MM.1S (cell line): Measurements from ENCODE around the gene SLC36A1.

Experiments
- DNase-seq: peaks from one replicate; pipeline ENCODE4 v3.0.0-alpha.2; 2015
- H2AFZ ChIP-seq: fragments of 300-600 bp; sonication (generic); 2 replicates; pipeline ENCODE4 v1.6.0; 2016; ENCODE audit warnings: antibody characterized with exemption, low read length
- H3F3A ChIP-seq: fragments of 300-600 bp; sonication (generic); 2 replicates; pipeline ENCODE4 v1.6.1; 2016; ENCODE audit warnings: mild to moderate bottlenecking, antibody characterized with exemption, low read length, moderate library complexity, mixed read lengths; ENCODE audit not compliant: insufficient read depth
- H3K27ac ChIP-seq: fragments of 300-600 bp; sonication (generic); 2 replicates; pipeline ENCODE4 v1.5.1; 2016; ENCODE audit warnings: mild to moderate bottlenecking, low read length
- H3K27me3 ChIP-seq: fragments of 300-600 bp; sonication (generic); replicated peaks from 2 replicates; pipeline ENCODE4 v1.6.0; 2016; ENCODE audit warnings: low read length; ENCODE audit not compliant: insufficient read depth
- H3K36me3 ChIP-seq: fragments of 300-600 bp; sonication (generic); replicated peaks from 2 replicates; pipeline ENCODE4 v1.6.1; 2016; ENCODE audit warnings: mild to moderate bottlenecking, low read length, mixed read lengths; ENCODE audit not compliant: insufficient read depth
- H3K4me1 ChIP-seq: fragments of 300-600 bp; sonication (generic); 2 replicates; pipeline ENCODE4 v1.6.1; 2016; ENCODE audit warnings: low read length, mixed read lengths
- H3K4me2 ChIP-seq: fragments of 300-600 bp; sonication (generic); 2 replicates; pipeline ENCODE4 v1.6.0; 2016; ENCODE audit warnings: low read depth, low read length
- H3K4me3 ChIP-seq: fragments of 300-600 bp; sonication (generic); 2 replicates; pipeline ENCODE4 v1.5.1; 2016; ENCODE audit warnings: low read length, mixed read lengths
- H3K79me2 ChIP-seq: fragments of 300-600 bp; sonication (generic); 2 replicates; pipeline ENCODE4 v1.6.1; 2016; ENCODE audit warnings: mixed run types, low read length, mixed read lengths
- H3K9ac ChIP-seq: fragments of 300-600 bp; sonication (generic); 2 replicates; pipeline ENCODE4 v1.6.1; 2016; ENCODE audit warnings: low read length, mixed read lengths
- H3K9me2 ChIP-seq: fragments of 300-600 bp; sonication (generic); replicated peaks from 2 replicates; pipeline ENCODE4 v1.6.1; 2016; ENCODE audit warnings: mild to moderate bottlenecking, low read length, mixed read lengths; ENCODE audit not compliant: insufficient read depth
- H3K9me3 ChIP-seq: fragments of 300-600 bp; sonication (generic); replicated peaks from 2 replicates; pipeline ENCODE4 v1.6.1; 2016; ENCODE audit warnings: mild to moderate bottlenecking, low read length, mixed read lengths; ENCODE audit not compliant: insufficient read depth
- H4K20me1 ChIP-seq: fragments of 300-600 bp; sonication (generic); 2 replicates; pipeline ENCODE4 v1.6.1; 2016; ENCODE audit warnings: mild to moderate bottlenecking, low read length, moderate library complexity, mixed read lengths; ENCODE audit not compliant: insufficient read depth
- EZH2 ChIP-seq: fragments of 300-600 bp; sonication (generic); optimal IDR thresholded peaks from 2 replicates; pipeline ENCODE3; 2017; ENCODE audit warnings: low read depth, mild to moderate bottlenecking, antibody characterized with exemption, low read length, mixed read lengths
- EZH2phosphoT487 ChIP-seq: fragments of 300-600 bp; sonication (generic); IDR thresholded peaks from 2 replicates; pipeline ENCODE4 v1.6.1; 2018; ENCODE audit warnings: antibody characterized with exemption, low read length
- TF ChIP-seq, protein P1 (sequence below): fragments of 300-600 bp; sonication (generic); IDR thresholded peaks from 2 replicates; pipeline ENCODE4 v1.5.1; 2016; ENCODE audit warnings: antibody characterized with exemption, low read length, mixed read lengths

Gene SLC36A1

DNA sequence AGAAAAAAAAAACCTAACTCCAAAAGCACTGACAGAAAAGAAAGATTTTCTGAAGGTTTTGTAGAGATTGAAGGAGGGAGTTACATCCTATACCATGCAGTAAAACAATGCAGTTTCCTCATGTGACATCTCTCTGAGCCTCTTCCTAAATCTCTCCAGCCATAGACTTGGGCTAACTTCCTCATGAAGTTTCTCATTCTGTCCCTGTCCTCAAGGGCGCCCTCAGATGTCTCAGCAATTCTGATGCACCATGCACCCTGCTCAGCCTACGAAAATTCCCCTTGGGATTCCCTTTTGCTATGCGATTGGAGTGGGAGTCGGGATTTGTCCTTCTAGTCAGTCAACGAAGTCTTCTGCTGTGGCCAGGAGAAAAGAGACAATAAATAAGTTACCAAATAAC lies 74.8 kb downstream of the SLC36A1 start:
- TF ChIP-seq EZH2 (no peak), EZH2phosphoT487 (no peak)
- TF ChIP-seq, protein P1, sequence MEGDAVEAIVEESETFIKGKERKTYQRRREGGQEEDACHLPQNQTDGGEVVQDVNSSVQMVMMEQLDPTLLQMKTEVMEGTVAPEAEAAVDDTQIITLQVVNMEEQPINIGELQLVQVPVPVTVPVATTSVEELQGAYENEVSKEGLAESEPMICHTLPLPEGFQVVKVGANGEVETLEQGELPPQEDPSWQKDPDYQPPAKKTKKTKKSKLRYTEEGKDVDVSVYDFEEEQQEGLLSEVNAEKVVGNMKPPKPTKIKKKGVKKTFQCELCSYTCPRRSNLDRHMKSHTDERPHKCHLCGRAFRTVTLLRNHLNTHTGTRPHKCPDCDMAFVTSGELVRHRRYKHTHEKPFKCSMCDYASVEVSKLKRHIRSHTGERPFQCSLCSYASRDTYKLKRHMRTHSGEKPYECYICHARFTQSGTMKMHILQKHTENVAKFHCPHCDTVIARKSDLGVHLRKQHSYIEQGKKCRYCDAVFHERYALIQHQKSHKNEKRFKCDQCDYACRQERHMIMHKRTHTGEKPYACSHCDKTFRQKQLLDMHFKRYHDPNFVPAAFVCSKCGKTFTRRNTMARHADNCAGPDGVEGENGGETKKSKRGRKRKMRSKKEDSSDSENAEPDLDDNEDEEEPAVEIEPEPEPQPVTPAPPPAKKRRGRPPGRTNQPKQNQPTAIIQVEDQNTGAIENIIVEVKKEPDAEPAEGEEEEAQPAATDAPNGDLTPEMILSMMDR = no peak
- H3F3A ChIP-seq = no peaks in the 10 kb centered on the region
- no peaks in the 10 kb centered on the region for H3K36me3 ChIP-seq
- no peak overlapping the region for H2AFZ ChIP-seq
- H3K4me2 ChIP-seq = no peak overlapping the region
- H3K4me1 ChIP-seq = no peaks in the 10 kb centered on the region
- no peak for DNase-seq
- H3K9me3 ChIP-seq = no peaks in the 10 kb centered on the region
- H3K9me2 ChIP-seq = no peaks in the 10 kb centered on the region
- no peak overlapping the region for H3K27ac ChIP-seq
- no peaks in the 10 kb centered on the region for H3K27me3 ChIP-seq
- H3K9ac ChIP-seq = no peak overlapping the region
- no peak overlapping the region for H3K4me3 ChIP-seq
- no peaks in the 10 kb centered on the region for H4K20me1 ChIP-seq
- H3K79me2 ChIP-seq = no peaks in the 10 kb centered on the region

DNA sequence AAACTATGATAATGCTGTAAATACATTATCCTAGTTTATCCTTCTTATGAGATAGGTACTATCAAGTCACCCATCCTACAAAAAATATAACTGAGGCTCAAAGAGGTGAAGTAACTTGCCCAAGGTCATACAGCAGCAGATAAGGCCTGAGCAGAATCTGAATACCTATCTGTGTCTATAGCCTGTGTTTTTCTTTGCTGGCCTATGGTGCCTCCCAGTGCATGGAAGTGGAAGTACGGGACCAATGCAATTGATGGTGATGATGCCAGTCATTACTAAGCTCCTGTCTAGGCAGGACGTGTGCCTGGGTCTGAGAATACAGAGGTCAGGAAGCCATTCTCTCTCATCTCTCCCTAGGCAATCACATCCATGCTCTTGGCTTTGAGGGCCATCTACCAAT lies 75.9 kb downstream of the SLC36A1 start:
- Histone ChIP-seq H3K79me2 (no peaks in the 10 kb centered on the region), H3F3A (no peaks in the 10 kb centered on the region), H4K20me1 (no peaks in the 10 kb centered on the region), H3K4me2 (no peak overlapping the region), H3K4me1 (no peaks in the 10 kb centered on the region), H2AFZ (no peak overlapping the region), H3K27ac (no peak overlapping the region), H3K36me3 (no peaks in the 10 kb centered on the region), H3K4me3 (no peak overlapping the region), H3K27me3 (no peaks in the 10 kb centered on the region), H3K9me2 (no peaks in the 10 kb centered on the region), H3K9ac (no peak overlapping the region), H3K9me3 (no peaks in the 10 kb centered on the region)
- peak; percentile 41 for DNase-seq
- TF ChIP-seq, protein P1 = peak; percentile 54
- no peak for TF ChIP-seq EZH2

DNA sequence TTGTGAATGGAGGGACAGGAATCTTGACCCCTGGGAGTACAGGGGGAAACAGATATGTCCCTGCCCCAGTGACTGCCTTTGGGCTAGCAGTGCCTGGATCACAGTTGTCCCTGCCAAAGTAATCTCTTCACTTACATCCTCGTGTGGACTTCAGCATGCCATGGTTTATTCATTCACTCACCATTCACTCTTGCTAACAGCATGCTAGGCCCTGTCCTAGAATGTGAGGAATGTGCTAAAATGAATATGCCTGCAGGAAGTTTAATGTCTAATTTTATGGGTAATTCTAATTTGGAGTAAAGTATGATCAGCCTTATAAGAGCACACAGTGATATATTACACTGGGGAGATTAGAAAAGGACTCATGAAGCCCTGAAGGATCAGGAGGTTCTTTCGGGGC lies 80.8 kb downstream of the SLC36A1 start:
- DNase-seq = no peak
- H3K9ac ChIP-seq = no peak overlapping the region
- TF ChIP-seq EZH2phosphoT487 (no peak), EZH2 (no peak)
- TF ChIP-seq, protein P1 = no peak
- H3K27me3 ChIP-seq = no peaks in the 10 kb centered on the region
- H3K79me2 ChIP-seq = no peaks in the 10 kb centered on the region
- no peak overlapping the region for H3K4me2 ChIP-seq
- H4K20me1 ChIP-seq = no peaks in the 10 kb centered on the region
- H2AFZ ChIP-seq = no peak overlapping the region
- H3K36me3 ChIP-seq = no peaks in the 10 kb centered on the region
- no peaks in the 10 kb centered on the region for H3F3A ChIP-seq
- H3K4me1 ChIP-seq = no peaks in the 10 kb centered on the region
- no peaks in the 10 kb centered on the region for H3K9me3 ChIP-seq
- H3K4me3 ChIP-seq = no peak overlapping the region
- H3K27ac ChIP-seq = no peak overlapping the region
- no peaks in the 10 kb centered on the region for H3K9me2 ChIP-seq
